ENCODE data around the gene SERPINB4.

GRCh38 chr18:63624863-63625262 is 19.2 kb downstream of the SERPINB4 start:
- no peak for TF ChIP-seq POLR2A (IDR thresholded peaks at IDR 0.05)
- no peak for TF ChIP-seq CTCF (IDR thresholded peaks at IDR 0.05)
